IPS DF 19.7 (cell line): ENCODE measurements around the gene NAA15.
"Not testable (repeated sequence)": the region's sequence is repeated elsewhere in the genome, so short reads cannot be mapped to it uniquely, and the experiment has no call there.

Source experiments
- DNase-seq: peaks from one replicate; pipeline ENCODE4 v3.0.0-alpha.2; 2013; ENCODE audit warnings: low read depth, low spot score

The NAA15 gene

GRCh38 chr4:139361301-139361700 is 60.0 kb downstream of the NAA15 start:
- DNase-seq = no peak

GRCh38 chr4:139367421-139368090 is 66.3 kb downstream of the NAA15 start:
- no peak for DNase-seq

- no peak for DNase-seq
Observed at GRCh38 chr4:139368998-139369397, 67.7 kb downstream of the NAA15 start.

- DNase-seq = no peak
Observed at GRCh38 chr4:139374251-139374650, 72.9 kb downstream of the NAA15 start.

- no peak for DNase-seq
Observed at GRCh38 chr4:139386421-139386820, 85.1 kb downstream of the NAA15 start.

- no peak for DNase-seq
Observed at GRCh38 chr4:139389102-139389501, 87.8 kb downstream of the NAA15 start.

- DNase-seq = no peak
Observed at GRCh38 chr4:139389991-139390390, 88.7 kb downstream of the NAA15 start.

GRCh38 chr4:139391731-139392130 is 90.4 kb downstream of the NAA15 start:
- no peak for DNase-seq

GRCh38 chr4:139392797-139393196 is 91.5 kb downstream of the NAA15 start:
- no peak for DNase-seq

GRCh38 chr4:139401368-139401767 is 100.1 kb downstream of the NAA15 start:
- no peak for DNase-seq

- no peak for DNase-seq
Observed at GRCh38 chr4:139402436-139402835, 101.1 kb downstream of the NAA15 start.

- DNase-seq = no peak
Observed at GRCh38 chr4:139403462-139403861, 102.2 kb downstream of the NAA15 start.

GRCh38 chr4:139410312-139410711 is 109.0 kb downstream of the NAA15 start:
- DNase-seq = no peak

GRCh38 chr4:139414671-139415210 is 113.4 kb downstream of the NAA15 start:
- not testable (repeated sequence) for DNase-seq

- DNase-seq = no peak
Observed at GRCh38 chr4:139416073-139416673, 114.9 kb downstream of the NAA15 start.

- DNase-seq = no peak
Observed at GRCh38 chr4:139419388-139419914, 118.1 kb downstream of the NAA15 start.

- DNase-seq = no peak
Observed at GRCh38 chr4:139420652-139421051, 119.3 kb downstream of the NAA15 start.

GRCh38 chr4:139436122-139436521 is 134.8 kb downstream of the NAA15 start:
- no peak for DNase-seq

- DNase-seq = no peak
Observed at GRCh38 chr4:139438141-139438540, 136.8 kb downstream of the NAA15 start.

GRCh38 chr4:139441029-139441428 is 139.7 kb downstream of the NAA15 start:
- no peak for DNase-seq

GRCh38 chr4:139443661-139444060 is 142.4 kb downstream of the NAA15 start:
- no peak for DNase-seq

- DNase-seq = not testable (repeated sequence)
Observed at GRCh38 chr4:139444881-139445280, 143.6 kb downstream of the NAA15 start.

- DNase-seq = not testable (repeated sequence)
Observed at GRCh38 chr4:139447078-139447477, 145.8 kb downstream of the NAA15 start.
